NCI-H1092 (cell line): Measurements from ENCODE around the gene GFRA1.

Source experiments
- DNase-seq: peaks from one replicate; lab custom pipeline; 2025; lab: John Stamatoyannopoulos, UW

GFRA1 gene

DNA sequence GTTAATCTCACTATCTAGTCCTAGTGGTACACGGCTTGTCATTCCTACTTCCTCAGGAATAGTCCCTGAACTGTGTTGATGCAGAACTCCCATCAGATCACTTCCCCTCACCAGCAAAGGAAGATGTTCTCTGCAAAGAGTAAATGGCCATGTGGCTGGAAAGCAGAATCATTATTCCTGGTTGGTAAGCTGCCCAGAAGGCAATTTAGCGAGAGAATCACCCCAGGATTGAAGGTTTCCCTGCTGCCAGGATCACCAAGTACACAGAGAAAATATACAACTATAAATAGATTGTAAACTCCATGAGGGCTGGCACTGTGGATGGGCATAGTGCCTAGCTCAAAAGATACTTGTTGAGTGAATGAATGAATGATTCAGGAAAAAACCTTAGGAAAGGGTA is 115.0 kb downstream of the GFRA1 start:
- DNase-seq, result no peak

DNA sequence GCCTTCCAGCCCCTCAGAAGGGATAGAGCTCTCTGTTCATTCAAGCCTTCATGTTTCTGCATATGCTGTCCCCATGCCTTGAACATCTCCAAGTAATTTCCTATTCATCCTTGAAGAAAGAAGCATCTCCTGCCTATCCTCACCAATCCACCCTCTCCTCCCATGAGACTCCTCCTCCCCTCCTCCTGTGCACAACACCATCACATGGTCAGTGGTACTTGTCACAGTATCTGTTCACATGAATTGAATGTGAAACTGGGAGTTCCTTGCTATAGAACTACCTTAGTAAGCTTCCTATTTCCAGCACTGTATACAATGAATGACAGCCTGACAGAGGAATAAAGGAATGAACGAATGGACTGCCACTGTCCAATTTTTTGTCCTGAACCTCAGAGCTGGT is 115.5 kb downstream of the GFRA1 start:
- DNase-seq, result no peak

DNA sequence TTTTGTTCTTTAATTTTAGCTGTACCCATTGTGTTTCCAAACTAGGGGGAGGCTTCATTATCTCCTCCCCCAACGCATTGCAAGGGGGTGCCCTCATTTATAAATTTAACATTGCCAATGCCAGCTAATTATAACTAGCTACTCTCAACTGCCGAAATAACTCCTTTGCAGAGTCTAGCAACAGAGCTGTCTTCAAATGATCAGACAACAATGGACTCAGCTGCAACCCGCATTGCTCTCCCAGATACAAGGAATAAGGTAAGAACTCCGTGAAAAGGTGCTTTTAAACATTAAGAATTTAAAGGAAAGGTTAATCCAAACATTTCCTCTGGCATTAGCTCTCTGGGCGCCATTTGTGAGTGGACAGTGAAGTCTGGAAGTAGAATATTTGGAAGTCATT is 116.2 kb downstream of the GFRA1 start:
- DNase-seq, result no peak

DNA sequence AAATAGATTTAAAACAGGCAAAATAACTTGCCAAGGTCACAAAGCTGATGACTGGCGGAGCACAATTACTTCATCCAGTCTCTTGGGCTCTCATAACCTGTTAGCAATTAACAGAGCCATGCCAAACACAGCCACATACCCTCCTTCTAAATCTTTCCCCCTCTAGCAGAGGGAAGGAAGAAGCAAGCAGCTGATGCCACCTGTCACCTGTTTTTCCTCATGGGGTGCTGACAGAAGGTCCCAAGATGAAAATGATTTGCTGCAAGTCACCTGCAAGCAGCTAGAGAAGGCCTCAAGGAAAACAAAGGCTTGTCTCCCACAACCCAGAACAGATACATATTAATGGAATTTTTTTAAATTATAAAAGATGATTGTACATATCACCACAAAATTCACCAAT is 117.8 kb downstream of the GFRA1 start:
- no peak for DNase-seq

DNA sequence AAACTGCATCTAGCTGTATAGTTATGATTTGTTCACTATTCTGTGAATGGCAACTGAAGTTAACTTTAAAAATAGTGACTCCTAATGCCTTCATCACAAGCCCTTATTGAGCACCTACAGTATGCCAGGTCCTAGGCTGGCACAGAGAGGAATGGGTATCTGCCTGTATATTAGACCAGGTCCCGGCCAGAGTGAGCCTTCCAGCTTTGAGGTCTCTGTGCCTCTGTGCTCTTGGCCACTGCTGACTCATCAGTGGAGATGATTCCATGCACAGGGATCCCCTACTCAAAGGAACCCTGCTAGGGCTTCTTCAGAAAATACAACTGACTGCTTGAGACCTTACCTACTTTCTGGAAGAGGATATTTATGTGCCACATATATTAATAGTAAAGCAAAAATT is 118.4 kb downstream of the GFRA1 start:
- DNase-seq, result no peak

DNA sequence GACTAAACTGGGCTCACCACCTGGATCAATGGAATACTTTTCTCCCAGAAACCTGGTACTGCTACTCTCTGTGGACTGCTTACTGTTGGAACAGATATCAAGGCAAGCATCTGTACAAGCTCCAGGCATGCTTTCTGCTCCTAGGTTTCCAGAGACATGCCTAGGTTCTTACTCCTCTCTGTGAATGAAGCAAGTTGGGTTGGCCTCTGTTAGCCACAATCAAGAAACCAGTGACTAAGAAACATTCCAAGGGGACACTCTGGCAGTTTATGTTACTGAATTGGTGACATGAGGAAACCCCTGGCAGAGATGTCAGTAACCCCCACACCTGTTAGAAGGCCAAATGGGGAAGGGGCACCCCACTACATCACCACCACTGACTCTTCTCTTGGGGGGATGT is 121.9 kb downstream of the GFRA1 start:
- DNase-seq, result no peak

DNA sequence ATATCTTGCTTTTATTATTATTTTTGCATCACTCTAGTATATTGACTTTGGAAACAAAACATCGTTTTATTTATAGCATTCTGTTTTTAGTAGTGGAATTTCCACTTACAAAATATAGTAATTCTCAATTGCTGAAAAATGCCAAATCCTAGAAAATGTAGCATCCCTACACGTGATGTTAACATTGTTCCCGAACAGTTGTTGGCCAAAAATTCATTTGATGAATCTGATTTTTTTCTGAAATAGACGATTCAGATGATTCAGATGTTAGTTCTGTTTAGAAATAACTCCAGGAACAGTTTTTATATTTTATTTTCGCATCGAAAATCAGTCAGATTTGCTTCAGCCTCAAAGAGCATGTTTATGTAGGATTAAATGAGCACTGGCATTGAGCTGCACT is 122.4 kb downstream of the GFRA1 start:
- DNase-seq, result no peak

DNA sequence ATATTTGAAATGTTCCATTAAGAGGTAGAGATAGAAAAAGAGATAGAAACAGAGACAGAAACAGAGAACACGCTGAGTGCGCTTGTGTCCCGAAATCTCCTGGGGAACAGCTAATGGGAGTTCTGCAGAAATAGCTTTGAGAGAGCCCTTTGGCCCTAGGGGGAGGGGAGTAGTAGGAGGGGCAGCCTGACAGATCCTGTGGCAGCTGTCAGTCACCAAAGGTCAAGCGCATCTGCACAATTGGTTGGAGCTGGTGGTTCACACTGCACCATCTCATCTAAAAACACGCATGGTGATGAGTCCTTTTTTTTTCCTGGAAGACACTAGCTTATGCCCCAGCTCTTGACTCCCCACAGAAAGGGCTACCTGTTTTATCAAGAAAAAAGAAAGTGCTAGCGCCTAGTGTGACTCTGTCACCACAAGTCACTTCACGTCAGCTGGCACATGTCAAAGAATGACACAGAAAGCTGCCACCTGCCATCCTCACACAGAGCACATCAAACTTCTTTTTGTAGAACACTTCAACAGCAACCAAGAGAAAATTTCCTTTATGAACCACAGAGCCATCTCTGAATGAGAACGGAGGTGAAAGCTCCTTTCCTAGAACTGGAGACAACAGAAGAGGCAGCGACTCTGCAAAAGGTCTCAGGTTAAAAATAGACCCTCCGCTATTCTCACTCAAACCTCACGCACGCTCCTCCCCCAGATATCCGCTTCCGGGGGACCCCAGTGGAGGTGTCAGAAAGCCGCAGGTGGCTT is 125.7 kb downstream of the GFRA1 start:
- no peak for DNase-seq

DNA sequence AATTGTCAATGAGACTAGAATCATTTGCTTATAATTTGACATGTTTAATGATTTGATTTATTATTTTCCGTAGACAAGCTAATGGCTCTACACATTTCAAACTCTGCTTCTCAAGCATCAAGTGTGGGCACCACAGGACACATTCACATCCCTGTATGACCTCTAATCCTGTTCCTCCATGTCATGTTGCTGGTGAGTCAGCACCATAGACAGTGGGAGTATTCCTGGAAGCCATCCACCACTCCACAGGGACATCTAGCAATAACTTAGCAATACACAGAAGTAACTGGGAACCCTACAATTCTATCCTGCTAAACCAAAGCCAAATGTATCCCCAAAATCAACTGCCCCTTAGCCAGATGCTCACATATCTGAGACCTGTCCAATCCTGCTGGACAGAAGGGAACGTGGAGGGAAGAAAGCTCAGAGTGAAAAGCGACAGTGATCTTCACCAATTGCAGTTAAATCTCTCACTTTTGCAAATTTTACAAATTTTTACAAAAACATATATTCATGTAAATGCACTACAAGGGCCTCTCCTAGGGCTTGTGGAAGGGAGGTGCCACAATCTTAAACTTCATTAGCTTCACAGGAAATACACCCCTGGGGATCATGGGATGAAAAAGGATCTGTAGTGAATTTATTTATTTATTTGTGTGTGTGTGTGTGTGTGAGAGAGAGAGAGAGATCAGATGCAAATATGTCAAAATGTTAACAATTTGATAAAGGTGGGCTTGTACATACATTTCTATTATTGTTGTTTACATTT is 126.5 kb downstream of the GFRA1 start:
- DNase-seq, result no peak

DNA sequence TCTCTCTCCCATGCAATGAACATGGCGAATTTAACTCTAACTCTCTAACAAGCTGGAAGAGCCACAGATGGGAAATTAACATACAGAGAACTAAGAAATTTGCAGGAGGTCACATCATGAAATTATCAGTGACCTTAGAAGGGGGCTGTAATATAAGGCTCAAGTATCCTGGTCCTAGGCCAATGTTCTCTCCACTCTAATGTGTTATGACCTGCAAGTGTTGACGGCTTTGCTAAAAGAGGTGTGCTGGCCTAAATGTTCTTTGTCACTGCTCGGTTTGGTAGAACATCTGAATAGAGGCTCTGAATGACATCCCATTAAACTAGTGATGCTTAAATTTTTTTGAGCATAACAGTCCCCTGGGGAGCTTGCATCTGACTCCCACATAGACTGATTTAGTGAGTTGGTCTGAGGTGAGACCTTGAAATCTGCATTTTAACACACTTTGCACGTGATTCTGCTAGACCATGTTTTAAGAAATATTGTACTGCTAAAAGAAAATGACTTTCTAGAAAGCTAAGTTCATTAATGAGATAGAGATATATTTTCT is 129.3 kb downstream of the GFRA1 start:
- peak; percentile 34 for DNase-seq

DNA sequence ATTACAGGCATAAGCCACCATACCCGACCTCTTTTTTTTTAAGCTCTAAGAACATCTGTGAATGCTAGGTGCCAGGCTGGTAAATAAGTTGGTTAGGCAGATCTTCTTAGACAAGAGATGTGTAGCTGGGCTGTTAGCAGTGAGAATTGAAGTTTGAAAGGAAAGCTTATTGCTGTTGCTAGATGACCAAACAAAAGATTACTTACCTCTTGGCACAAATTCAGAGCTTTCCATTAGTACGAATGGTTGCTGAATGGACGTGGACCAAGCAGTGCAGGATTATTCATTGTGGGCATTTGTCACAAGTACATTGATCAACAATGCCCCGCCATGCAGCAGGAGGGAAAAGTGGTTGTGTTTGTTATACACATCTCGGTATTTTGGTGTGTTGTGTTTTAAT is 131.2 kb downstream of the GFRA1 start:
- peak; percentile 75 for DNase-seq

DNA sequence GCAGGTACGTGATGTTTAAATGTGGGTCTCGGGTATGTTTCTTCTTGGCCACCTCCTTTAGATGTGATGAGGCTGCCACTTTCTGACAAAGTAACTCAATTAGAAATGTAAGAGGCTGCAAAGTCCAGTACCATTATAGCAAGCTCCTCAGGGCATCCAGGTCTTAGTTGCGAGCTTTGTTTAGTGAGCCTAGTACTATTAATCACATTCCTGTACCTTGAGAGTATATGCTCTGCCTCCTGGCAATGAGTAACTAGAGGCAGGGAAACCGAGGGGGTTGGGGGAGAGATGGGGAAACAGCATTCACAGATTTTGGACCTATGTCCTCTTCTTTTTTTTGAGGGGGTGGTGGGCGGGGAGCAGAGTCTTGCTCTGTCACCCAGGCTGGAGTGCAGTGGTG is 131.8 kb downstream of the GFRA1 start:
- DNase-seq, result no peak

DNA sequence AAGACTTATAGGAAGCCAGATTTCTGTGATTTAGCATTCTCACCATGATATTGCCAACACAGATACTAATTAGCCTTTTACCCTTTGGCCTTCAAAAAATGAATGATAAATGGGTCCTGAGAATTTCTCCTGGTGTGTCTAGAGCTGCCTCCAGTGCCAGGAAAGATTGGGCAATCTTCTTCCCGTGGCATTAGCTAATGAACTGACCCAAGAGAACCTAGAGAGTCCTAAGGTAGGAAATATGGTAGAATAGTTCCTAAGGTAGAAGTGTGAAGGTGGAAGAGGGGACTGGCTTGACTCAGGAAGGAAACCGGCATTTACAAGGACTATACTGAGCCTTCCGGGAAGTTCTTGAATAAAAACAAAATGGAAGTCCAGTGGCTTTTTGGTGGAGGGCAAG is 133.1 kb downstream of the GFRA1 start:
- DNase-seq, result no peak

DNA sequence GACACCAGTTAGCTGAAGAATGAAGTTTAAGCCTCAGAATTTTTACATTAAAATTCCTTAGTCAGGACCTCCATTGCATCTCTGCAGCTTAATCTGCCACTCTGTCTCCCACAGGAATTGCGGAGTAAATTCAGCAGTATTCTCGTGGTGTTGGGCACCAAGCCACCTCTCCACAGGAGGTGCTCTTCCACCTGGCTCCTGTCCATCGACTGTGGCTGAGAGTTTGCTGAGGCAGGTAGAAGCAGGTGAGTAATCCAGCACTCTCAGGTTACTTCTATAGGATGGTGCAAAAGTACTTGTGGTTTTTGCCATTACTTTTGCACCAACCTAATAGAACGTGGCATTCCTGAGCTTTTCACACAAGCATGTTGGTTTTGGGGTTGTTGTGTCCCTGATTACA is 134.1 kb downstream of the GFRA1 start:
- DNase-seq, result peak; percentile 1

DNA sequence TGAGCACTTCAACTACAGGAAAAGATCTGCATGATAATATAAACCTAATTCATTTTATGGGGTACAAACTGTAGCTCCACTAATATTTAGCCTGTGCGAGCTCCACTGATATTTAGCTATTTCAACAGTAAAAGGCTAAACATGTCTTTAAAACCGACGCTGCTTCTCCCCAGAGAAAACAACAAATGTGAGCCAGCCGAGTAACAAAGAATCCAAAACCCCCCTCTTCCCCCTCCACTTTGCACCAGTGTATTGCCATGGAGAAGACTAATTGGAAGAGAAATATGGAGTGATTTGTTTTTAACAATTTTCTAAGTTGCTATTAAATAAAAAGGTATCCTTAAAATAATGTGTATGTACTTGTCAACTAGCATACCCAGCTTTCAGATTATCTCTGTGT is 136.7 kb downstream of the GFRA1 start:
- DNase-seq, result no peak

DNA sequence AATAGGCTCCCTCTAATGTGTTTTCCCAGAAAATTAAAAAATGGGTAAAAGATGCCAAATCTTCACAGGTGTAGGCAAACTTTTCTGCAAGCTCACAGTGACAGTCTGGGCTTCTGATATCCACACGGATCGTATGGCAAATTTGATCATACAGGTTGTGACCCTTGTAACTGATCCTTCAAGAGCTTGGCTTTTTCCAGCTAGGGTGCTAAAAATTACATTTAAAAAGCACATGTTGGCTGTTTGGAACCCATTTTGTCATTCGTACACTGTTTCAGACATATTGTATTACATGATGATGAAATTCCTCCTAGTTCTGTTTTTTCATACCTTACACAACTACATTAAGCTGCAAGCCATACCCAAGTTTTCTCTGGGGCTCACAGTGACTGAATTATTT is 138.7 kb downstream of the GFRA1 start:
- no peak for DNase-seq

DNA sequence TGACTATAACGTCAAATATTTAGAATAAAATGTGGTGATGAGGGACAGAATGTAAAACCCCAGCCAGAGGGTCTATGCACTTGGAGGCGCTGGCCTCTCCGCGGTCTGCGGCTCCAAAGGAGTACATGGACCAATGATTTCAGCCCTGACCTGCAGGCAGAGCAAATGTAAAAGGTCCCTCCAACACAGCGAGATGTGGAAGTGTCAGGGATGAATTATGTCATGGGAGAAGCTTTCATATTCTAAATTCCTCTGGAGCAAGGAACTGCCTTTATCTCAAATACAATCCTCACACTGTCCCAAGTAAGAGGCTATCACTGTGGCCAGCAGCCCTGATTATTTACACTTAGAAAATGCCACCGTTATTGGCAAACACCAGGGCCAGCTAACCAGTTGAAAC is 139.4 kb downstream of the GFRA1 start:
- DNase-seq, result no peak

DNA sequence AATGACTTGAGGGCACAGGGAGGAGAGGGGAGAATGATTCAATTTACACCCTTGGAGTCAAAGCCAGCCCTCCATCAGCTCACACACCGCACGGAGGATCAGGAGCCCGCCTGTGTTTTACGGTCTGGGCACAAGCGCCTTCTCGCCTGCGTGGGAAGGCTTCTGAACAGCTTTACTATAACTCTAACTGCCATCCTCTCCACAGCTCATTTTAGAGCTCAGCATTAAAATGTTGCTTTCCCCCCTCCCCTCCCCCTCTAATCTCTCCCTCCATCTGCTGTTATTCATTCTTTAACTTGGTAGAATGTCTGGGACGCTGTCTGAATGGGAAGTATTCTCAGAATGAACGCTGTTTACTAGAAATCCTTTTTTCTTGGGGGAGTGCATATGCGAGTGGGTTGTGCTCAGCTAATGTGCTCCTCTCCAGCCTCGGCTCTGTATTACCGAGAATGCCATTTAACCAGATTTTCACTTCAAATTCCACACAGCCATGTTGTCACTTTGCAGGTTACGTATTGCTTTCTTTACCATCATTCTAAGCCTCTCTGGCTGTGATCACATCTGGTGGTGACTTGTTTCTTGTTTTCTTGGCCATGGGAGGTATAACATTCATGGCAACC is 140.1 kb downstream of the GFRA1 start:
- no peak for DNase-seq

DNA sequence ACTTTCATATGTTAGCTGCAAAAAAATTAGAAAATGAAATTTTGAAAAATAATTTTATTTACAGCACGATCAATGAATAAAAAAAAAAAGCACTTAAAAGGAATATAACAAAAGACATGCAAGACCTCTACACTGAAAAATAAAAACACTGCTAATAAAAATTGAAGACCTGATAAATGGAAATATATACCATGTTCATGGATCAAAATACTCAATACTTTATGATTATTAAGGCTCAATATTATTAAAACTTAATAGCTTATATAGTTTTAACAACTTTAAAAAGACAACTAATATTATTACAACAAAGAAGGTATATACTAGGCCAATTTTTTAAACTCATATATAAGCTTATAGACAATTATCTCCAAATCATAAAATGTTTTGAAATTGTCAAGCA is 143.0 kb downstream of the GFRA1 start:
- no peak for DNase-seq

DNA sequence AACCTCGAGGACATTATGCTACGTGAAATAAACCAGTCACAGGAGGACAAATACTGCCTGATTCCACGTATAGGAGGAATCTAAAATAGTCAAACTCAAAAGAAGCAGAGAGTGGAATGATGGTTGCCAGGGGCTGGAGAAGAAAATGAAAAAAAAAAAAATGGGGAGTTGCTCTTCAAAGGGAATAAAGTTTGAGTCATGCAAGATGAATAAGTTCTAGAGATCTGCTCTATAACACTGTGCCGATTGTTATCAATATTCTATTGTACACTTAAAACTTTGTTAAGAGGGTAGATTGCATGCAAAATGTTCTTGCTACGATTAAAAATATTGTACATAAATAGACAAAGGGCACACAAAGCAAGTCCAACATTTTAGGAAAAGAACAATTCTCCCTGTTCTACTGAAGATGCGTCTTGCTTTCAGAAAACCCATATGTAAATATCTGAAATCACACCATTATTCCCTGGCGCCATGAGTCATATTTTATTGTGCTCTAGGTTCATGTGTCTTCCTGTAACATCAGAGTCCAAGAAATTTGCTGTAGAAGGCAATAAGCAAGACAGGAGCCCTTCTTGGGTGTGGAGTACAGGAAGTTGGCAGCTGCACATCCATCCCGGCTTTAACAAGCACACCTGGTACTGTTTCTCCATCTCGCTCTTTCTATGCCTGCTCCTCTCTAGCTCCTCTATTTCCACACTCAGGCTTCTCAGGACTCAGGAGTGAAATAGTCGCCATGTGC is 145.9 kb downstream of the GFRA1 start:
- DNase-seq, result no peak

DNA sequence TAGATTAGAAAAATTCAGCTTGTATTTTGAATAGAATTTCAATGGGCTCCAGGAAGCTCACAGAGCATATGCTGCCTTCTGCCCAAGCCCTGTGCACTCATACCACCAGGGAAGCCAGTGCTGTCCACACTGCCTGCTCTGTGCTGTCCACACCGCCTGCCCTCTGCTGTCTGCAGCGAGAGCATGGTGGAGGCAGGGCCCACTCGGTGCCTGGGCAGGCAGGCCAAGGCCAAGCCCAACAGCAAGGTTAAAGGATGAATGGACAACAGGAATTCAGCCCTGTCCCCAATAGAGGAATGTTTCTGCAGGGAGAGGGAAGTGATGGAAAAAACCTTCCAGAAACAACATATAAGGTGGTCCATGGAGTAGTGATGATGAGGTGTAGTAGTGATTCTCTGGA is 146.8 kb downstream of the GFRA1 start:
- DNase-seq, result no peak

DNA sequence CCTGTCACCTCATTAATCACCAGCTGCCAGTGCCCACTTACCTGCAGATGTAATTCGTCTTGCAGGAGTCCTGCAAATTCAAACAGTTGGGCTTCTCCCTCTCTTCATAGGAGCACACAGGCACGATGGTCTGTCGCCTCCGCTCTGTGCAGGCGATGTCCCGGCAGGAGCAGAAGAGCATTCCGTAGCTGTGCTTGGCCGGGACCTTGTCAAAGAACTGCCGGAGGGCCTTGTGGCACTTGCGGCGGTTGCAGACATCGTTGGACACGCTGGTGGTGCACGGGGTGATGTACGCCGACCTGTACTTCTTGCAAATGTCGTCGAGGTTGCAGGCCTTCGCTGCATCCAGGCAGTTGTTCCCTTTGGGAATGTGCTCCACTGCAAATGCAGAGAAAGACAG is 147.8 kb downstream of the GFRA1 start:
- no peak for DNase-seq
